Fibroblast of pulmonary artery (primary cell): ENCODE measurements around the gene EEPD1.

Source experiments
- DNase-seq: peaks from one replicate; pipeline ENCODE4 v3.0.0-alpha.2; 2010; ENCODE audit warnings: low read depth
- H3K4me3 ChIP-seq: replicated peaks from 2 replicates; pipeline ENCODE4 v1.5.1; 2011; ENCODE audit warnings: low read depth, mild to moderate bottlenecking, control low read depth, low read length, moderate library complexity
- CTCF ChIP-seq: IDR thresholded peaks from 2 replicates; pipeline ENCODE4 v1.5.1; 2011; ENCODE audit warnings: mild to moderate bottlenecking, control low read depth, low read length, inconsistent platforms; ENCODE audit errors: missing control alignments

Gene EEPD1

GRCh38 chr7:36149694-36150452 lies 3.2 kb upstream of the EEPD1 start:
- no peak overlapping the region for H3K4me3 ChIP-seq
- DNase-seq: no peak
- no peak for TF ChIP-seq CTCF

GRCh38 chr7:36151921-36152755 lies 916 bp upstream of the EEPD1 start:
- TF ChIP-seq CTCF: no peak

GRCh38 chr7:36153571-36154097 lies 580 bp downstream of the EEPD1 start:
- no peak for DNase-seq
- H3K4me3 ChIP-seq: peak overlapping the region; percentile 60
- TF ChIP-seq CTCF: no peak

More at GRCh38 chr7:36151921-36152755, 916 bp upstream of the EEPD1 start:
- peak overlapping the region; percentile 55 for H3K4me3 ChIP-seq
- no peak for DNase-seq

GRCh38 chr7:36154255-36155212 lies 1.5 kb downstream of the EEPD1 start:
- H3K4me3 ChIP-seq: no peak overlapping the region
- TF ChIP-seq CTCF: no peak
- no peak for DNase-seq

- H3K4me3 ChIP-seq: no peak overlapping the region
- no peak for TF ChIP-seq CTCF
- DNase-seq: no peak
Measured at GRCh38 chr7:36155811-36156361, 2.8 kb downstream of the EEPD1 start.
